ENCODE measurements around the gene CDH13. TPM values are rescaled to one million over a fixed set of nuclear protein-coding genes. Genes with fewer than 3 reads are reported as not detected.

The CDH13 gene
- total RNA-seq, 1 experiment from 2014 or later, result 49.3 TPM

GRCh38 chr16:83420206-83420760 lies 793.5 kb downstream of the CDH13 start:
- no peak overlapping the region for H3K4me3 Mint-ChIP-seq (ENCODE audit: unreplicated experiment)
- DNase-seq (ENCODE audit: unreplicated experiment), result peak; percentile 60
- ChIA-PET POLR2A (no interaction called here), CTCF (interaction anchor here (1.0 kb wide), 1 partner anchor 790 kb away, joined by 3 read pairs; no protein-coding TSS in a partner anchor)
- BruUV-seq (replicated peaks), result no TSS peak
- no peaks in the 10 kb centered on the region for H3K27me3 Mint-ChIP-seq (ENCODE audit: insufficient read depth, unreplicated experiment)
- no peak overlapping the region for H3K27ac Mint-ChIP-seq (ENCODE audit: low read depth, unreplicated experiment)
- H3K9me3 Mint-ChIP-seq (ENCODE audit: unreplicated experiment), result no peaks in the 10 kb centered on the region
- peaks cover under 1% of the 10 kb centered on the region for H3K36me3 Mint-ChIP-seq (ENCODE audit: insufficient read depth, unreplicated experiment)
- H3K4me1 Mint-ChIP-seq (ENCODE audit: insufficient read depth, unreplicated experiment), result no peaks in the 10 kb centered on the region
- intact Hi-C loops (cut with micrococcal nuclease), result no loop called here
- no peak for TF ChIP-seq CTCF (IDR thresholded peaks at IDR 0.05; ENCODE audit: unreplicated experiment)

DNA sequence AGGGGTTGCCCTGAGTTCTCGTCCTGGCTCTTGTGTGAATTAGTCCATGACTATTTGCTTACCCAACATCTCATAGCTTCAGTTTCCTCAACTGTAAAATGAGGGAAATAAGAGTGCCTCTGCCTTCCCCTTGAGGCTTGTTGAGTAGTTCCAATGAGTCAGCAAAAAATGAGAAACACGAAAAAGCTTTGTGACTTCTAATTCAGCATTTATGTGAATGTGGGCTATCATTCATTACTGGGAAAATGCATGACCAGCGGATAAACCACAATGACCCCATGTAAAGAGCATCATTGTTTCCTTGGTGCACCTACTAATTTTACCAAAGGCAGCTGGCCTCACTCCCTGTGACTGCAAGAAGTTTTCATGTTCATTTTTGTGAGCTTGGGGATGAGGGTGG lies 806.4 kb downstream of the CDH13 start:
- no peak for TF ChIP-seq CTCF (IDR thresholded peaks at IDR 0.05; ENCODE audit: unreplicated experiment)
- no TSS peak for BruUV-seq (replicated peaks)
- intact Hi-C loops (cut with micrococcal nuclease), result no loop called here

GRCh38 chr16:83437036-83437435 lies 810.3 kb downstream of the CDH13 start:
- ChIA-PET POLR2A (no interaction called here), CTCF (interaction anchor here (0.5 to 1.4 kb wide), 2 partner anchors 10 to 22 kb away, joined by 3 to 5 read pairs; no protein-coding TSS in a partner anchor)
- DNase-seq (ENCODE audit: unreplicated experiment), result no peak
- H3K4me3 Mint-ChIP-seq (ENCODE audit: unreplicated experiment), result no peak overlapping the region
- no peaks in the 10 kb centered on the region for H3K36me3 Mint-ChIP-seq (ENCODE audit: insufficient read depth, unreplicated experiment)
- intact Hi-C loops (cut with micrococcal nuclease), result no loop called here
- H3K27me3 Mint-ChIP-seq (ENCODE audit: insufficient read depth, unreplicated experiment), result no peaks in the 10 kb centered on the region
- H3K4me1 Mint-ChIP-seq (ENCODE audit: insufficient read depth, unreplicated experiment), result no peaks in the 10 kb centered on the region
- H3K9me3 Mint-ChIP-seq (ENCODE audit: unreplicated experiment), result no peaks in the 10 kb centered on the region
- no peak for TF ChIP-seq CTCF (IDR thresholded peaks at IDR 0.05; ENCODE audit: unreplicated experiment)
- H3K27ac Mint-ChIP-seq (ENCODE audit: low read depth, unreplicated experiment), result no peak overlapping the region
- BruUV-seq (replicated peaks), result no TSS peak

More for the DNA sequence above, 806.4 kb downstream of the CDH13 start:
- H3K4me1 Mint-ChIP-seq (ENCODE audit: insufficient read depth, unreplicated experiment), result no peaks in the 10 kb centered on the region
- CTCF ChIA-PET, result interaction anchor here (0.6 to 1.7 kb wide), 2 partner anchors 10 to 15 kb away, joined by 3 to 6 read pairs; no protein-coding TSS in a partner anchor
- no peaks in the 10 kb centered on the region for H3K36me3 Mint-ChIP-seq (ENCODE audit: insufficient read depth, unreplicated experiment)
- POLR2A ChIA-PET, result no interaction called here
- DNase-seq (ENCODE audit: unreplicated experiment), result no peak
- H3K9me3 Mint-ChIP-seq (ENCODE audit: unreplicated experiment), result no peaks in the 10 kb centered on the region
- H3K27me3 Mint-ChIP-seq (ENCODE audit: insufficient read depth, unreplicated experiment), result no peaks in the 10 kb centered on the region
- H3K27ac Mint-ChIP-seq (ENCODE audit: low read depth, unreplicated experiment), result no peak overlapping the region
- H3K4me3 Mint-ChIP-seq (ENCODE audit: unreplicated experiment), result no peak overlapping the region

DNA sequence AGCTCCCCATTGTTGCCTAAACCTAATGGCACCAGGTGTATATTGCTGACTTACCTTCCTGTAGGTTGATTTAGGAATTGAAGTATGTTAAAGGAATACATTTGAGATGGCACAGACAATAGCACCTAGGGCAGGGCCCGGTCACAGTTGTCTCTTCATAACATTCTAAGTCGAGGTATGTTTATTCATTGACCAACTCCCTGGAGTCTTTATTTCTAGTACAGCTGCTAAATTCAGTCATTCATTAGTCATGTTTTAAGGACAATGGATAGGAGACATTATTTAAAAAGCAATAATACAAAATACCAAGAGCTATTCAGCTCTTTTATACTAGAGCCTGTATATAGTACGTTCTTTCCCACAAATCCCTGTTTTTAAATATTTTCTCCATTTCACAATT lies 811.6 kb downstream of the CDH13 start:
- no peaks in the 10 kb centered on the region for H3K4me1 Mint-ChIP-seq (ENCODE audit: insufficient read depth, unreplicated experiment)
- no peaks in the 10 kb centered on the region for H3K27me3 Mint-ChIP-seq (ENCODE audit: insufficient read depth, unreplicated experiment)
- intact Hi-C loops (cut with micrococcal nuclease), result no loop called here
- no TSS peak for BruUV-seq (replicated peaks)
- no peaks in the 10 kb centered on the region for H3K9me3 Mint-ChIP-seq (ENCODE audit: unreplicated experiment)
- no peak overlapping the region for H3K4me3 Mint-ChIP-seq (ENCODE audit: unreplicated experiment)
- no peak overlapping the region for H3K27ac Mint-ChIP-seq (ENCODE audit: low read depth, unreplicated experiment)
- ChIA-PET CTCF (interaction anchor here (0.8 to 1.4 kb wide), 2 partner anchors 8 to 799 kb away, joined by 3 to 5 read pairs; no protein-coding TSS in a partner anchor), POLR2A (no interaction called here)
- H3K36me3 Mint-ChIP-seq (ENCODE audit: insufficient read depth, unreplicated experiment), result no peaks in the 10 kb centered on the region
- TF ChIP-seq CTCF (IDR thresholded peaks at IDR 0.05; ENCODE audit: unreplicated experiment), result no peak
- DNase-seq (ENCODE audit: unreplicated experiment), result no peak

Measured in MCF 10A (cell line).